Keratinocyte (primary cell): ENCODE data around the gene KCNC4. TPM values are rescaled to one million over a fixed set of nuclear protein-coding genes. Genes with fewer than 3 reads are reported as not detected.

ENCODE experiments used
- DNase-seq: peaks from one replicate; pipeline ENCODE4 v3.0.0-alpha.2; 2011; ENCODE audit warnings: low read depth, missing footprints, low spot score
- FAIRE-seq: peaks from 2 replicates; lab custom pipeline; 2011; peaks lifted over from hg19 to GRCh38; lab: Jason Lieb, UNC
- H2AFZ ChIP-seq: 2 replicates; pipeline ENCODE4 v1.6.0; 2012; ENCODE audit warnings: low read length, control low read depth, inconsistent platforms; ENCODE audit not compliant: control insufficient read depth
- H3K27ac ChIP-seq: 2 replicates; pipeline ENCODE4 v1.5.1; 2011; ENCODE audit warnings: low read length; ENCODE audit not compliant: control insufficient read depth, insufficient read depth
- H3K27me3 ChIP-seq: 3 replicates; pipeline ENCODE4 v1.6.0; 2011; ENCODE audit warnings: low read length; ENCODE audit not compliant: control insufficient read depth, insufficient read depth; ENCODE audit errors: extremely low read depth
- H3K36me3 ChIP-seq, 2 experiments: 2 replicates in 1 of 2; 3 replicates in 1 of 2; pipeline ENCODE4 v1.5.1; 2011; ENCODE audit warnings: low read length in 2 of 2, mild to moderate bottlenecking in 1 of 2; ENCODE audit not compliant: control insufficient read depth in 2 of 2, insufficient read depth in 2 of 2; ENCODE audit errors: extremely low read depth in 1 of 2
- H3K4me1 ChIP-seq: 3 replicates; pipeline ENCODE4 v1.5.1; 2011; ENCODE audit warnings: low read length; ENCODE audit not compliant: control insufficient read depth, insufficient read depth; ENCODE audit errors: extremely low read depth
- H3K4me2 ChIP-seq: 3 replicates; pipeline ENCODE4 v1.6.0; 2011; ENCODE audit warnings: low read depth, low read length; ENCODE audit not compliant: control insufficient read depth, insufficient read depth; ENCODE audit errors: extremely low read depth
- H3K4me3 ChIP-seq, 3 experiments: fragments of 200-600 bp in 1 of 3; sonication (generic) in 1 of 3; 2 replicates in 2 of 3; 3 replicates in 1 of 3; pipeline ENCODE4 v1.5.1; 2011 to 2016; ENCODE audit warnings: low read length in 3 of 3, mild to moderate bottlenecking in 3 of 3, control low read depth in 2 of 3, inconsistent platforms in 1 of 3, low read depth in 1 of 3, mixed read lengths in 1 of 3, mixed run types in 1 of 3, moderate library complexity in 1 of 3; ENCODE audit not compliant: control insufficient read depth in 2 of 3, insufficient read depth in 2 of 3; ENCODE audit errors: extremely low read depth in 1 of 3
- H3K79me2 ChIP-seq: 2 replicates; pipeline ENCODE4 v1.6.0; 2012; ENCODE audit warnings: low read length; ENCODE audit not compliant: control insufficient read depth, insufficient read depth
- H3K9ac ChIP-seq: 3 replicates; pipeline ENCODE4 v1.6.0; 2011; ENCODE audit warnings: low read length; ENCODE audit not compliant: control insufficient read depth, insufficient read depth; ENCODE audit errors: extremely low read depth
- H3K9me1 ChIP-seq: 3 replicates; pipeline ENCODE4 v1.6.0; 2011; ENCODE audit warnings: low read length; ENCODE audit not compliant: control insufficient read depth, insufficient read depth; ENCODE audit errors: extremely low read depth
- H3K9me3 ChIP-seq: 2 replicates; pipeline ENCODE4 v1.5.1; 2012; ENCODE audit warnings: low read depth, low read length; ENCODE audit not compliant: control insufficient read depth
- H4K20me1 ChIP-seq: 3 replicates; pipeline ENCODE4 v1.6.0; 2011; ENCODE audit warnings: low read length; ENCODE audit not compliant: control insufficient read depth, insufficient read depth; ENCODE audit errors: extremely low read depth
- CTCF ChIP-seq, 3 experiments: IDR thresholded peaks in 1 of 3; conservative IDR thresholded peaks in 1 of 3; optimal IDR thresholded peaks in 1 of 3; 2 replicates in 2 of 3; 3 replicates in 1 of 3; pipeline versions ENCODE3 to v1.5.1; 2011; ENCODE audit warnings: low read length in 3 of 3, mild to moderate bottlenecking in 3 of 3, moderate library complexity in 2 of 3, control low read depth in 1 of 3, inconsistent platforms in 1 of 3; ENCODE audit not compliant: insufficient read depth in 2 of 3; ENCODE audit errors: extremely low read depth in 1 of 3
- EZH2 ChIP-seq: IDR thresholded peaks from one replicate; pipeline ENCODE4 v1.6.1; 2012; ENCODE audit warnings: inconsistent platforms, mild to moderate bottlenecking, low read length, moderate library complexity
- dilution Hi-C: fragments of 300-500 bp; cut with MboI; formaldehyde crosslinking; loops from one replicate; pipeline ENCODE4 v1.7.0; 2020; ENCODE audit warnings: low sequenced_read_pairs; ENCODE audit not compliant: extremely low pct_ligation_motif_present
- polyA plus RNA-seq, 5 experiments: library from polyadenylated mRNA; depleted of rRNA in 3 of 5; stranded (reverse) in 3 of 5; stranded (forward) in 1 of 5; unstranded in 1 of 5; fragments of >200 nt; gene quantifications; 1 replicate in 1 of 5; 2 replicates in 3 of 5; 3 replicates in 1 of 5; pipeline versions ENCODE4 v1.2.1 to v1.2.3, GENCODE V29; 2011 to 2012; ENCODE audit warnings: missing spikeins in 2 of 5, low read depth in 1 of 5, low replicate concordance in 1 of 5

Gene KCNC4
- polyA plus RNA-seq, 1 donor (not counting 4 experiments of a cell fraction or from before 2014, with no cell fraction given), result 1.3 TPM

GRCh38 chr1:110234691-110235090, 24.6 kb downstream of the KCNC4 start:
- no peak for TF ChIP-seq EZH2
- TF ChIP-seq CTCF (optimal IDR thresholded peaks at IDR 0.05 in 1 of 3, IDR thresholded peaks at IDR 0.05 in 1 of 3, conservative IDR thresholded peaks at IDR 0.05 in 1 of 3; ENCODE audit: extremely low read depth in 1 of 3, insufficient read depth in 2 of 3, low read length in 3 of 3), result no peak
- Histone ChIP-seq H4K20me1 (no peaks in the 10 kb centered on the region), H3K4me2 (no peak overlapping the region), H3K9ac (no peak overlapping the region), H3K79me2 (no peaks in the 10 kb centered on the region), H3K4me3 (no peak overlapping the region), H3K9me1 (no peaks in the 10 kb centered on the region), H3K4me1 (peaks cover 34% of the 10 kb centered on the region), H3K36me3 (peaks cover 0 to 7% of the 10 kb centered on the region in 2 experiments), H3K27ac (peak overlapping the region; percentile 72), H2AFZ (no peak overlapping the region), H3K27me3 (no peaks in the 10 kb centered on the region), H3K9me3 (no peaks in the 10 kb centered on the region)
- DNase-seq, result no peak
- dilution Hi-C loops, result no loop called here
- peak; percentile 56 for FAIRE-seq

- Histone ChIP-seq H3K36me3 (peaks cover 0 to 7% of the 10 kb centered on the region in 2 experiments), H3K4me1 (peaks cover 29% of the 10 kb centered on the region), H4K20me1 (no peaks in the 10 kb centered on the region), H3K79me2 (no peaks in the 10 kb centered on the region), H3K4me2 (peak overlapping the region; percentile 57), H3K27me3 (no peaks in the 10 kb centered on the region), H3K9me3 (no peaks in the 10 kb centered on the region), H3K27ac (peak overlapping the region; percentile 72), H2AFZ (peak overlapping the region; percentile 67), H3K9me1 (no peaks in the 10 kb centered on the region), H3K9ac (peak overlapping the region; percentile 49), H3K4me3 (no peak overlapping the region)
- dilution Hi-C loops, result no loop called here
- DNase-seq, result no peak
- FAIRE-seq, result no peak
- TF ChIP-seq EZH2 (no peak), CTCF (optimal IDR thresholded peaks at IDR 0.05 in 1 of 3, IDR thresholded peaks at IDR 0.05 in 1 of 3, conservative IDR thresholded peaks at IDR 0.05 in 1 of 3; ENCODE audit: extremely low read depth in 1 of 3, insufficient read depth in 2 of 3, low read length in 3 of 3) (no peak)
Observed at GRCh38 chr1:110235181-110235833, 25.2 kb downstream of the KCNC4 start.
